Peyer's patch (tissue), 4 donors: ENCODE data around the gene NLGN4X.

Experiments
- CTCF ChIP-seq, 6 experiments: fragments of 450-650 bp in 4 of 6; fragments of 200-600 bp in 2 of 6; sonication (generic) in 1 of 6; IDR thresholded peaks; one replicate each; pipeline ENCODE4 v1.5.1; 2017 to 2019; ENCODE audit warnings: antibody characterized with exemption in 6 of 6, mild to moderate bottlenecking in 3 of 6, moderate library complexity in 1 of 6
- POLR2A ChIP-seq, 2 donors: fragments of 450-650 bp; IDR thresholded peaks; one replicate each; pipeline ENCODE4 v1.5.1; 2017; ENCODE audit warnings: antibody characterized with exemption in 2 of 2, mild to moderate bottlenecking in 2 of 2, moderate library complexity in 2 of 2

DNA sequence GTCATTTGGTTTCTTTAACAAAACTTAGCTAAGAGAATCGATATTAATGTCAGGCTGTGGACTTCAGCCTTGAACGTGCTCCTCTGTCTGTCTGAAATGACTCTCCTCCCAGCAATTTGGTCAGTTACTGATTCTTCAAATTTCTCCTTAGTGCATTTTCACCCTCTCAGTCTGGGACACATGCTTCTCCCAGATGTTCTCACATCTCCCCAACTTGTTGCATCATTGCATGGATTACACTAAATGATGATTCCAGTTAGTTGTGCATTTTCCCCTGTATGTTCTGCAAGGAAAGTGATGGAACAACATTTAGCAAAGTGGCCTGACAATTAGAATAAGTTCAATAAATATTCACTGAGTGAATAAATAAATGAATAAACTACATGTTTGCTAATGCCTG lies 94.4 kb downstream of the NLGN4X start:
- TF ChIP-seq POLR2A (IDR thresholded peaks at IDR 0.05) (no peak), CTCF (IDR thresholded peaks at IDR 0.05) (no peak)
